GM23248 (cell line): ENCODE results near the gene EML4. TPM values are rescaled to one million over a fixed set of nuclear protein-coding genes. Genes with fewer than 3 reads are reported as not detected.

Experiments
- DNase-seq: peaks from one replicate; pipeline ENCODE4 v3.0.0-alpha.2; 2015
- H2AFZ ChIP-seq: fragments of 200-600 bp; sonication (generic); 2 replicates; pipeline ENCODE4 v1.6.1; 2016; ENCODE audit warnings: antibody characterized with exemption
- H3F3A ChIP-seq: fragments of 200-600 bp; sonication (generic); 2 replicates; pipeline ENCODE4 v1.6.1; 2016; ENCODE audit warnings: mild to moderate bottlenecking, antibody characterized with exemption, mixed run types; ENCODE audit not compliant: insufficient read depth
- H3K27ac ChIP-seq: fragments of 200-600 bp; sonication (generic); 2 replicates; pipeline ENCODE4 v1.5.1; 2016; ENCODE audit warnings: mild to moderate bottlenecking
- H3K27me3 ChIP-seq: fragments of 200-600 bp; sonication (generic); replicated peaks from 2 replicates; pipeline ENCODE4 v1.6.1; 2016; ENCODE audit warnings: mild to moderate bottlenecking; ENCODE audit not compliant: insufficient read depth
- H3K36me3 ChIP-seq: fragments of 200-600 bp; sonication (generic); 2 replicates; pipeline ENCODE4 v1.6.1; 2016; ENCODE audit warnings: low read depth, mild to moderate bottlenecking
- H3K4me1 ChIP-seq: fragments of 200-600 bp; sonication (generic); 2 replicates; pipeline ENCODE4 v1.6.1; 2016; ENCODE audit warnings: mild to moderate bottlenecking; ENCODE audit not compliant: insufficient read depth
- H3K4me2 ChIP-seq: fragments of 200-600 bp; sonication (generic); one replicate; pipeline ENCODE4 v1.6.1; 2016; ENCODE audit warnings: mild to moderate bottlenecking; ENCODE audit not compliant: unreplicated experiment
- H3K4me3 ChIP-seq: fragments of 200-600 bp; sonication (generic); 2 replicates; pipeline ENCODE4 v1.5.1; 2016; ENCODE audit warnings: mild to moderate bottlenecking
- H3K79me2 ChIP-seq: fragments of 200-600 bp; sonication (generic); 2 replicates; pipeline ENCODE4 v1.6.1; 2016; ENCODE audit warnings: mild to moderate bottlenecking; ENCODE audit not compliant: insufficient read depth
- H3K9ac ChIP-seq: fragments of 200-600 bp; sonication (generic); 2 replicates; pipeline ENCODE4 v1.6.1; 2016; ENCODE audit warnings: mild to moderate bottlenecking
- H3K9me2 ChIP-seq: fragments of 200-600 bp; sonication (generic); 2 replicates; pipeline ENCODE4 v1.6.1; 2016; ENCODE audit warnings: mixed run types, mild to moderate bottlenecking, moderate library complexity; ENCODE audit not compliant: insufficient read depth
- H3K9me3 ChIP-seq: fragments of 200-600 bp; sonication (generic); one replicate; pipeline ENCODE4 v1.6.1; 2017; ENCODE audit warnings: low read depth
- H4K20me1 ChIP-seq: fragments of 200-600 bp; sonication (generic); 2 replicates; pipeline ENCODE4 v1.6.0; 2016; ENCODE audit not compliant: insufficient read depth
- EZH2 ChIP-seq: fragments of 200-600 bp; sonication (generic); IDR thresholded peaks from 2 replicates; pipeline ENCODE4 v1.6.1; 2018; ENCODE audit warnings: antibody characterized with exemption, mild to moderate bottlenecking; ENCODE audit not compliant: insufficient read depth, poor library complexity, severe bottlenecking
- EZH2phosphoT487 ChIP-seq: fragments of 200-600 bp; sonication (generic); IDR thresholded peaks from 2 replicates; pipeline ENCODE4 v1.6.1; 2018; ENCODE audit warnings: antibody characterized with exemption, moderate library complexity, mild to moderate bottlenecking, low read depth; ENCODE audit not compliant: insufficient read depth
- WGBS, 2 experiments: methylation state at CpG; one replicate each; pipeline ENCODE4 v1.1.6; 2015 to 2017; ENCODE audit warnings: low lambda C conversion rate in 2 of 2, low coverage in 1 of 2; ENCODE audit errors: missing lambda C conversion rate in 2 of 2; 5-methylcytosine and 5-hydroxymethylcytosine counted together
- in situ Hi-C: fragments of 300-500 bp; cut with MboI; formaldehyde crosslinking; loops from 2 replicates; pipeline ENCODE4 v1.15.0; 2020
- polyA plus RNA-seq: library from polyadenylated mRNA; unstranded; fragments of >200 nt; fragmentation: Nextera tagmentation; extraction: Ambion mirVana; gene quantifications from 2 replicates; pipeline ENCODE4 v1.2.1, GENCODE V29; 2016
- total RNA-seq: library from RNA; depleted of rRNA; stranded (reverse); fragments of >200 nt; shearing (Covaris generic); gene quantifications from 2 replicates; pipeline ENCODE4 v1.2.3, GENCODE V29; 2014

The EML4 gene
- total and polyA plus RNA-seq, 2 experiments from 2014 or later, result 19.3 to 21.7 TPM

DNA sequence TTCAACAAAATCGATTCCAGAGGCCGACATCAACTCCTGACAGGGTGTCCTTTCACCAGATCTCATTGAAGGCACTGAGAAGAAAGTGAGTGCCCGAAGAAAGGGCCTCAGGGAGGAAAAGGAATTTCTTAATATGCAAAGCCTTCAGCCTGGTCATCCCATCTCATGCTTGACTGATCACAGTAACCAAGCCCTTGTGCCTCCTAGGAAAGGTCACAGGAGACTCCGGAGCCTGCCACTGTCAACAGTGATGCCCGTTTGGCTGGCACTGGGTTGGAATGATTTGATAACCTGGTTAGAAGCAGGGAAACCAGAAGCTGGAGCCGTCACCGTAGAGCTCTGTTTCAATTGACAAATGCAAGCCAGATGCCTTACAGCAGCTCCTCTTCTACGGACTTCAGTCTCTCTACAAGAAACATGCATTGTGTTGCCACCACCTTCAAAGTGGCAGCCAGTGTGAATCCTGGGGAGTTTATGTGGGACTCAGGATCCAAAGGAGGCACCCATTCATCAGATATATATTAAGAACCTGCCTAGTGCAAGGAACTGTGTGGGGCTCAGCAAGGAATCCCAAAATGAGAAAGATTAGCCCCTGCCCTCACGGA, 167.3 kb downstream of the EML4 start:
- Histone ChIP-seq H3K4me1 (peaks cover 7% of the 10 kb centered on the region), H3F3A (0 out of 2 replicates have a peak, but pooled peaks cover 6% of the 10 kb centered on the region), H2AFZ (no peak overlapping the region), H3K9me3 (no peaks in the 10 kb centered on the region), H3K36me3 (0 out of 2 replicates have a peak, but pooled peaks cover 6% of the 10 kb centered on the region), H3K79me2 (peaks cover 61% of the 10 kb centered on the region), H3K9ac (no peak overlapping the region), H3K27me3 (no peaks in the 10 kb centered on the region), H3K27ac (no peak overlapping the region), H4K20me1 (no peaks in the 10 kb centered on the region), H3K4me2 (no peak overlapping the region), H3K9me2 (no peaks in the 10 kb centered on the region), H3K4me3 (no peak overlapping the region)
- in situ Hi-C loops, result no loop called here
- TF ChIP-seq EZH2phosphoT487 (no peak), EZH2 (no peak)
- WGBS, 2 experiments, result 80 to 83% methylated on average over 9 of the region's 9 CpGs
- no peak for DNase-seq

DNA sequence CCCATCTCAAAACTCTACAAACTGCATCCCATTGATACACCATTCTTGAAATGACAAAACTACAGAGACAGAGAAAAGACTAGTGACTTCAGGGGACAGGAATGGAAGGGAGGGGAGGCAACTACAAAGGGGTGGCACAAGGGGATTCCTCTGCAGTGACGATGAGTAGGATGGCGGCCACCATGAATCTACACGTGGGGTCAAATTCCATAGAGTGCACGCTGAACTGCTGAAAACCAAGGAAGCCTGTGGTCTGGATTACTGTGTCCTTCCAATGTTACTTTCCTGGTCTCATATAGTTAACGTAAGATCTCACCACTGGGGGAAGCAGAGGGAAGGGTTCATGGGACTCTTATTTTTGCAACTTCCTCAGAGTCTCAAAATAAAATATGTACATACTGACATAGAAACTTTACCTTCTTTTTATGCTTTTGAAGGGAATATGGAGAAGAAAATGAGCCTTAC, 168.2 kb downstream of the EML4 start:
- Histone ChIP-seq H3K4me3 (no peak overlapping the region), H3K27ac (no peak overlapping the region), H3F3A (0 out of 2 replicates have a peak, but pooled peaks cover 7% of the 10 kb centered on the region), H3K79me2 (peaks cover 66% of the 10 kb centered on the region), H3K4me2 (no peak overlapping the region), H4K20me1 (no peaks in the 10 kb centered on the region), H3K9me3 (no peaks in the 10 kb centered on the region), H3K36me3 (no peaks in the 10 kb centered on the region), H2AFZ (no peak overlapping the region), H3K9ac (no peak overlapping the region), H3K4me1 (peaks cover 11% of the 10 kb centered on the region), H3K9me2 (no peaks in the 10 kb centered on the region), H3K27me3 (no peaks in the 10 kb centered on the region)
- in situ Hi-C loops, result no loop called here
- TF ChIP-seq EZH2phosphoT487, result no peak
- TF ChIP-seq EZH2, result no peak
- WGBS, 2 experiments, result 95 to 100% methylated on average over 5 of the region's 5 CpGs
- no peak for DNase-seq

DNA sequence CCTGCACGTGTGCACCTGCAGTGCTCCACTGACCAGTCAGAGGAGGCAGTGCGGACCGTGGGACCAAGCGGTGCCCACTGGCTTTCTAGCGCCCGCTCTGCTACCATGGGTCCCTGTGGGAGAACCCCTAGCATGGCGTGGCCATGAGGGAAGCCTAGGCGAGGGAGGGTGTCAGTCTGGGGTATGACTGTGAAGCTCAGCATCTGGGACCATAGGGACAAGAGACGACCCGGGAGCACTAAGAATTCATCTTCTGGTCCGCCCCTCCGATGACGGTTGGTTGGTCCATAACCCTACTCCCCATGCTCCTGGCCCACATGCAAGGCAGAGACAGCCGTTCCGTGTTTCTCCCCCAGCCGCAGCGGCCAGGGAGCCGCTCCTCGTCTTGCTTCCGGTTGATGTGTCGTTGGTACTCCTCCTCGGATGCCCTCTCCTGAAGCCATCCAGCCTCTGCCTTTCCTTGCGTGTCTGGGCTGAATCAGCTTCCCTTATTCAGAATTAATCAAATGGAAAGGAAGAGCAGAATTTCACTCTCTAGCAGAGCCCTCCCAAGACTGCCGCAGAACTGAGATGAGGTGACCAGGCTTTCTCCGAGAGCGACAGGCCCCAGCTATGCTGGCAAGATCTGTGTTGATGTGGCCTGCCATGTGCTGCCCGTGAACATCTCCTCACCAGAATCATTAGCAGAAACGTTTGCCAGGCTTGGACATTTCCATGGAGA, 168.9 kb downstream of the EML4 start:
- peaks cover 7% of the 10 kb centered on the region; the same call in 1 of the 2 replicates for H3F3A ChIP-seq
- H3K27me3 ChIP-seq, result no peaks in the 10 kb centered on the region
- no peak overlapping the region for H2AFZ ChIP-seq
- no peaks in the 10 kb centered on the region for H4K20me1 ChIP-seq
- peaks cover 16% of the 10 kb centered on the region for H3K4me1 ChIP-seq
- no peak overlapping the region for H3K9ac ChIP-seq
- no peak for DNase-seq
- 97 to 98% methylated on average over 25 to 28 of the region's 28 CpGs for WGBS, 2 experiments
- H3K9me2 ChIP-seq, result no peaks in the 10 kb centered on the region
- in situ Hi-C loops, result no loop called here
- H3K4me3 ChIP-seq, result no peak overlapping the region
- H3K27ac ChIP-seq, result no peak overlapping the region
- H3K79me2 ChIP-seq, result peaks cover 70% of the 10 kb centered on the region
- H3K4me2 ChIP-seq, result no peak overlapping the region
- TF ChIP-seq EZH2, result no peak
- no peak for TF ChIP-seq EZH2phosphoT487
- H3K9me3 ChIP-seq, result no peaks in the 10 kb centered on the region
- no peaks in the 10 kb centered on the region for H3K36me3 ChIP-seq

DNA sequence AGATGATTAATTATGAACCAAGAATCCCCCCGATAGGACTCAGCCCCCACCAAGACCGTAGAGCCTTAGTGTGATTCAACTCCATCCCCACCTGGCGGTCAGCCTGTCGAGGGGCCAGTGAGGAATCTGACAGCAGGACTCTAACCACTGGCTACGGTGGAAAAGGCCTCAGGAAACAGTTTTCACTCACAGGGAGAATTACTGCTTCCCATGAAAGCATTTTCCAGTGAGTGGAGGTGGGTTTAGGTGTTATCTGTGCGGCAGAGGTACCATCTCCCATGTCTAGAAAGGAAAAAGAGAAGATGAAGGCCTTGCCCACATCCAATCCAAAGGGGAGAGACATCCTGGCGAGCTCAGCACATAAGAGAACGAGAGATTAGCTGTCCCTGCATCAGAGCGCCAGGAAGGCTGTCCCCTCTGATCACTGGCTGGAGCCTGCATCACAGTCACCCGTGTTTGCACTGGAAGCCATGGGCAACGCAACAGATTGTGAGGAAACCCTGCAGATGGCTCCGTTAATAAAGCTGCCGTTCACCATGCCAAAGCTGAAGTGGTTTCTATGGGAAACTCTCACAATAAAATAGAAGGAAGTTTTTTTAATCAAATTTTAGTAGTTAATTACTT, 169.5 kb downstream of the EML4 start:
- Histone ChIP-seq H3K9ac (no peak overlapping the region), H2AFZ (no peak overlapping the region), H3K9me2 (no peaks in the 10 kb centered on the region), H3K4me1 (peaks cover 17% of the 10 kb centered on the region), H3K4me3 (no peak overlapping the region), H3F3A (peaks cover 12% of the 10 kb centered on the region; the same call in 1 of the 2 replicates), H3K9me3 (no peaks in the 10 kb centered on the region), H3K36me3 (no peaks in the 10 kb centered on the region), H3K4me2 (no peak overlapping the region), H3K79me2 (peaks cover 77% of the 10 kb centered on the region), H3K27me3 (no peaks in the 10 kb centered on the region), H4K20me1 (no peaks in the 10 kb centered on the region), H3K27ac (no peak overlapping the region)
- in situ Hi-C loops, result no loop called here
- DNase-seq, result no peak
- TF ChIP-seq EZH2 (no peak), EZH2phosphoT487 (no peak)
- WGBS, 2 experiments, result 83 to 85% methylated on average over 13 of the region's 13 CpGs
